SH-SY5Y (cell line): ENCODE measurements around the gene FER.

Experiments used
- GATA2 ChIP-seq: IDR thresholded peaks from 2 replicates; pipeline ENCODE4 v1.6.1; 2011; ENCODE audit warnings: mild to moderate bottlenecking, low read depth, low read length
- GATA3 ChIP-seq: IDR thresholded peaks from 2 replicates; pipeline ENCODE4 v1.6.1; 2011; ENCODE audit warnings: low read depth, mild to moderate bottlenecking, low read length, moderate library complexity

- TF ChIP-seq GATA3 (no peak), GATA2 (no peak)
Observed at GRCh38 chr5:108753331-108753730, 5.6 kb downstream of the FER start.
